ENCODE results near the gene IL17RA. TPM values are rescaled to one million over a fixed set of nuclear protein-coding genes. Genes with fewer than 3 reads are reported as not detected.

The IL17RA gene
- total RNA-seq, 1 donor = 6.2 TPM

DNA sequence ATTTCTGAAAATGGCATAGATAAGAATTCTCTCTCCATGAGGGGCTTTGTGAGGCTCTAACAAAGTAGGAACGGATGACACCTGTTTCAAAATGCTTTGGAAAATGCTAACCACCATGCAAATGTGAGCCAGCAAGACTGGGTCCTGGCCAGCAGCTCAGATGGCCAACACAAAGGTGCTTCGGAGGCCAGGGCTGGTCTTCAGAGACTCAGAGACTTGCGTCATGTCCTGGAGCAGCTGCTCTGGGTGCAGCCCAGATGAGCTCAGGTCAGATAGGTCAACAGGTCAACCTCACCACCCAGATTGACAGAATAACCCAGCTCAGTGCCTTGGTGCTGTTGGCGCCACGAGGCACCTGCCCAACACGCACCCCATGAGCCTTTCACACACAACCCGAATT, 48.3 kb downstream of the IL17RA start:
- H3K79me2 ChIP-seq (ENCODE audit: insufficient read depth, low read length) = no peaks in the 10 kb centered on the region
- no peaks in the 10 kb centered on the region for H3K4me1 ChIP-seq (ENCODE audit: insufficient read depth, low read length)
- TF ChIP-seq, protein P1, sequence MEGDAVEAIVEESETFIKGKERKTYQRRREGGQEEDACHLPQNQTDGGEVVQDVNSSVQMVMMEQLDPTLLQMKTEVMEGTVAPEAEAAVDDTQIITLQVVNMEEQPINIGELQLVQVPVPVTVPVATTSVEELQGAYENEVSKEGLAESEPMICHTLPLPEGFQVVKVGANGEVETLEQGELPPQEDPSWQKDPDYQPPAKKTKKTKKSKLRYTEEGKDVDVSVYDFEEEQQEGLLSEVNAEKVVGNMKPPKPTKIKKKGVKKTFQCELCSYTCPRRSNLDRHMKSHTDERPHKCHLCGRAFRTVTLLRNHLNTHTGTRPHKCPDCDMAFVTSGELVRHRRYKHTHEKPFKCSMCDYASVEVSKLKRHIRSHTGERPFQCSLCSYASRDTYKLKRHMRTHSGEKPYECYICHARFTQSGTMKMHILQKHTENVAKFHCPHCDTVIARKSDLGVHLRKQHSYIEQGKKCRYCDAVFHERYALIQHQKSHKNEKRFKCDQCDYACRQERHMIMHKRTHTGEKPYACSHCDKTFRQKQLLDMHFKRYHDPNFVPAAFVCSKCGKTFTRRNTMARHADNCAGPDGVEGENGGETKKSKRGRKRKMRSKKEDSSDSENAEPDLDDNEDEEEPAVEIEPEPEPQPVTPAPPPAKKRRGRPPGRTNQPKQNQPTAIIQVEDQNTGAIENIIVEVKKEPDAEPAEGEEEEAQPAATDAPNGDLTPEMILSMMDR (IDR thresholded peaks at IDR 0.05; ENCODE audit: extremely low read depth, low read depth, low read length) = no peak
- H3K4me3 ChIP-seq (ENCODE audit: insufficient read depth, low read length) = no peak overlapping the region
- H3K27me3 ChIP-seq (ENCODE audit: insufficient read depth, low read length) = no peaks in the 10 kb centered on the region
- H3K4me2 ChIP-seq (ENCODE audit: insufficient read depth, low read length) = no peak overlapping the region
- H3K9me3 ChIP-seq (ENCODE audit: low read depth, low read length) = no peaks in the 10 kb centered on the region
- H3K36me3 ChIP-seq (ENCODE audit: insufficient read depth, low read length) = no peaks in the 10 kb centered on the region
- no peak for DNase-seq (ENCODE audit: insufficient read length, low spot score, missing footprints)
- no peak overlapping the region for H2AFZ ChIP-seq (ENCODE audit: low read length)
- H3K27ac ChIP-seq (ENCODE audit: low read depth, low read length) = no peak overlapping the region
- peaks cover 3% of the 10 kb centered on the region for H4K20me1 ChIP-seq (ENCODE audit: insufficient read depth, low read length)

DNA sequence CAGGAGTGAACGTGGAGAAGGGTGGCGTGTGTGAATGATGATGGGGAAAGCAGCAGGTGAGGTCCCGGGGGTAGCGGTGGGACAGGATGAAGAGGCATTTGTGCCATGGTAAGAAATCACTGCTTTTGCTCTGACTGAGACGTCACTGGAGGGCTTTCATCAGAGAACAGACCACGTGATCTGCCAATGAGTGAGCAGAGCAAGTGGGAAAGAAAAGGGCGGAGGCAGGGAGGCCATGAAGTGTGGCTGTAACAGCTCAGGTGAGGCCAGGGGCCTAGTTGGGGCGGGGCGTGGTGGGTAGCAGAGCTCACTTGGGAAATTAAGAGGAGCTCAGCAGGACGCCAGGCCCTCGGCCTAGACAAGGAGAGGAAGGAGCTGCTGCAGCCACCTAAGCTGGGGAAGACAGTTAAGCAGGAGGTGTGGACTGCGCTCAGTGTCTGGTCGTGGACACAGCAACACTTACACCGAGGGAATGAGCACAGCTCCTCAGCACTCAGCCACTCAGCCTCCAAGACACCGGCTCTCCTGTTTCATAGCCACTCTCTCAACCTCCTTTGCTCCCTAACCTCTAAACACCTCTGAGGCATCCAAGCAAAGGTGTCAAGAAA, 50.5 kb downstream of the IL17RA start:
- H3K4me2 ChIP-seq (ENCODE audit: insufficient read depth, low read length) = no peak overlapping the region
- no peak overlapping the region for H2AFZ ChIP-seq (ENCODE audit: low read length)
- H3K4me1 ChIP-seq (ENCODE audit: insufficient read depth, low read length) = no peaks in the 10 kb centered on the region
- no peaks in the 10 kb centered on the region for H3K27me3 ChIP-seq (ENCODE audit: insufficient read depth, low read length)
- no peak for DNase-seq (ENCODE audit: insufficient read length, low spot score, missing footprints)
- H3K79me2 ChIP-seq (ENCODE audit: insufficient read depth, low read length) = no peaks in the 10 kb centered on the region
- H3K36me3 ChIP-seq (ENCODE audit: insufficient read depth, low read length) = no peaks in the 10 kb centered on the region
- no peaks in the 10 kb centered on the region for H3K9me3 ChIP-seq (ENCODE audit: low read depth, low read length)
- H3K4me3 ChIP-seq (ENCODE audit: insufficient read depth, low read length) = no peak overlapping the region
- no peak overlapping the region for H3K27ac ChIP-seq (ENCODE audit: low read depth, low read length)
- TF ChIP-seq, protein P1 (IDR thresholded peaks at IDR 0.05; ENCODE audit: extremely low read depth, low read depth, low read length) = no peak
- H4K20me1 ChIP-seq (ENCODE audit: insufficient read depth, low read length) = peaks cover 3% of the 10 kb centered on the region

DNA sequence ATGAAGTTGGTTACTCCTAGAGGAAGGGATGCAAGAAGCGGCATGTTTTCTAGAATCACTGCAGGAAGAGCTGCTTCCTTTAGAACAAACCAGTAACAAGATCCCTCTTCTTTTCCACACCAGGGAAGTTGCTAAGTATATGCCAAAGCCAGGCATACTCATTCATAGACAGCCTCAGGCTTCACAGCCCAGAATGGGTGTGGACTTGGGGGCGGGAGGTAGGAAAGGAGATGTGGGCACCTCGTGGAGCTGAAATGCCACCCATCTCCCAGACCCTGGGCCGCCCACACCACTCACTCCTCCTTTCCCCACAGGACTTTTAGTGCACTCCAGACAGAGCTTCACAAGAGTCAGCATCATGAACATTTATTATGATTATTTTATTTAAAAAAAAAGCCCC, 52.4 kb downstream of the IL17RA start:
- Histone ChIP-seq H3K27ac (ENCODE audit: low read depth, low read length) (no peak overlapping the region), H3K4me1 (ENCODE audit: insufficient read depth, low read length) (no peaks in the 10 kb centered on the region), H3K9me3 (ENCODE audit: low read depth, low read length) (no peaks in the 10 kb centered on the region), H4K20me1 (ENCODE audit: insufficient read depth, low read length) (peaks cover 3% of the 10 kb centered on the region), H3K4me2 (ENCODE audit: insufficient read depth, low read length) (no peak overlapping the region), H3K4me3 (ENCODE audit: insufficient read depth, low read length) (no peak overlapping the region), H2AFZ (ENCODE audit: low read length) (no peak overlapping the region), H3K36me3 (ENCODE audit: insufficient read depth, low read length) (no peaks in the 10 kb centered on the region), H3K27me3 (ENCODE audit: insufficient read depth, low read length) (no peaks in the 10 kb centered on the region), H3K79me2 (ENCODE audit: insufficient read depth, low read length) (no peaks in the 10 kb centered on the region)
- DNase-seq (ENCODE audit: insufficient read length, low spot score, missing footprints) = peak; percentile 77
- TF ChIP-seq, protein P1 (IDR thresholded peaks at IDR 0.05; ENCODE audit: extremely low read depth, low read depth, low read length) = no peak

DNA sequence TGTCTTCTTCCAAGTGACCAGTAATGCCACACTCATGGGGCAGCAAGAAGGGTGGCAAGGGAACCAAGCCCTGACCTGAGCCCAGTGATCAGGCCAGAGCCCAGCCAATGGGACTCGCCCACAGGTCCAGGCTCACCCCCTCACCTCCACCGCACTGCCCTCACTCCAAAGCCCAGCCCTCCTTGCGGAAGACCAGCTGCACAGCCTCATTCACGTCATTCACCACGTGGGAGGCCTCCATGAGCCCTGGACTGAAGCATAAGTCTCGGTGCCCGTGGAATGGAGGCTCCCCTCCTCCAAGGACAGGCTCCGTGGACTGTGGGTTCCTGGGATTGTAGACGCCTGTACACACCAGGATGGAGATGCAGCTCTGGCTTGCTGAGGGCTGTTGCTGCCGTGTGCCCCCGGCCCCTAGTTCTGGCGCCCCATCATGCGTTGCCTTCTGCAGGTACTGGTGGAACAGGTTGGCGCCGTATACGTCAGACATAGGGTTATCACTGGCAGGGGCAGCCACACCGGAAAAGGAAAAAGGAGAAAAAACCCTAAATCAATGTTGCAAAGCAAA, 53.1 kb downstream of the IL17RA start:
- H3K4me2 ChIP-seq (ENCODE audit: insufficient read depth, low read length) = no peak overlapping the region
- peak; percentile 26 for DNase-seq (ENCODE audit: insufficient read length, low spot score, missing footprints)
- no peaks in the 10 kb centered on the region for H3K27me3 ChIP-seq (ENCODE audit: insufficient read depth, low read length)
- no peaks in the 10 kb centered on the region for H3K36me3 ChIP-seq (ENCODE audit: insufficient read depth, low read length)
- H2AFZ ChIP-seq (ENCODE audit: low read length) = no peak overlapping the region
- no peaks in the 10 kb centered on the region for H3K4me1 ChIP-seq (ENCODE audit: insufficient read depth, low read length)
- no peak overlapping the region for H3K4me3 ChIP-seq (ENCODE audit: insufficient read depth, low read length)
- H3K27ac ChIP-seq (ENCODE audit: low read depth, low read length) = no peak overlapping the region
- H3K9me3 ChIP-seq (ENCODE audit: low read depth, low read length) = no peaks in the 10 kb centered on the region
- TF ChIP-seq, protein P1 (IDR thresholded peaks at IDR 0.05; ENCODE audit: extremely low read depth, low read depth, low read length) = no peak
- peaks cover 3% of the 10 kb centered on the region for H4K20me1 ChIP-seq (ENCODE audit: insufficient read depth, low read length)
- no peaks in the 10 kb centered on the region for H3K79me2 ChIP-seq (ENCODE audit: insufficient read depth, low read length)

All from osteoblast (primary cell).